ENCODE measurements around the gene IFT88.

IFT88 gene

DNA sequence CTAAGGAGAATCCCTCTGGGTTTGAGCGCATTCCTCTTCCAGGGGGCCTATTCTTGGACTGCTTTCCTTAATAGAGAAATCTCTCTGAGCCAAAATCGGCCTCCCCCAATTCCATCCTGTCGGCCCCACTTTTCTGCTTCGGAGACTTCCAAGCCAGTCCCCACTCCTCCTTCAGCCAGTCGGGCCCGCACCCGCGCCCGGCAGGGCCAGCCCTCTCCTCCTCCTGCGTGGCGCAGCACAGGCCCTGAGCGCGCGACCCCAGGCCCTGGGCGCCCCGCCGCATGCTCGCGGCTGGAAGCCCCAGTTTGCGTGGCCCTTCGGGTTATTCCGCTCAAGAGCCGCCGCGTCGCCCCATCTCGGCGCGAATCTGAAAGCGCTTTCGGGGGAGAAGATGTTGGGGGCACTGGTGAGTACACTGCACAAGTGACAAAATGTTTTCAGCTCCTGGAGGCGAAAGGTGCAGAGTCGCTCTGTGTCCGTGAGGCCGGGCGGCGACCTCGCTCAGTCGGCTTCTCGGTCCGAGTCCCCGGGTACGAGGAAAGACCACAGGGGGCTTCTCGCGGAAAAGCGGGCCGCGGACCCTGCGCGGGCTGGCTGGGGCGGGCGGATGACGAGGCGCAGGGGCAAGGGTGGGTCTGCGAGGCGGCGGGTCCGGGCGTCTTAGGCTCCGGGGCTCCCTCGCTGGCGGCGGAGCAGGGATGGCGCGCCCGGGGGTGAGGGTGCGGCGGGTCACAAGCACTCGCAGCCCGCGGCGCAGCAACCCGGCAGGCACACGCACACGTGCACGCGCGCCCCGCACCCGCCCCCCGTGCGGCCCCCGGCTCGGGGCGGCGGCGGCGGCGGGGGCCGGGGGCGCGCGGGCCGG, 136.2 kb downstream of the IFT88 start, which contains the start of gene IL17D:
TSS of gene IL17D (plus strand) at position 785 of the 865 bp plus-strand sequence. CDS start 303 bp downstream, outside the sequence.
- Mint-ChIP-seq H3K27ac (peak within 1 kb of the TSS; percentile 91), H3K36me3 (no peaks in the 10 kb centered on the region), H3K9me3 (ENCODE audit: low read depth) (no peaks in the 10 kb centered on the region), H3K4me1 (ENCODE audit: low read depth) (peaks cover 15% of the 10 kb centered on the region), H3K4me3 (peak within 1 kb of the TSS; percentile 93), H3K27me3 (peaks cover 9% of the 10 kb centered on the region)

DNA sequence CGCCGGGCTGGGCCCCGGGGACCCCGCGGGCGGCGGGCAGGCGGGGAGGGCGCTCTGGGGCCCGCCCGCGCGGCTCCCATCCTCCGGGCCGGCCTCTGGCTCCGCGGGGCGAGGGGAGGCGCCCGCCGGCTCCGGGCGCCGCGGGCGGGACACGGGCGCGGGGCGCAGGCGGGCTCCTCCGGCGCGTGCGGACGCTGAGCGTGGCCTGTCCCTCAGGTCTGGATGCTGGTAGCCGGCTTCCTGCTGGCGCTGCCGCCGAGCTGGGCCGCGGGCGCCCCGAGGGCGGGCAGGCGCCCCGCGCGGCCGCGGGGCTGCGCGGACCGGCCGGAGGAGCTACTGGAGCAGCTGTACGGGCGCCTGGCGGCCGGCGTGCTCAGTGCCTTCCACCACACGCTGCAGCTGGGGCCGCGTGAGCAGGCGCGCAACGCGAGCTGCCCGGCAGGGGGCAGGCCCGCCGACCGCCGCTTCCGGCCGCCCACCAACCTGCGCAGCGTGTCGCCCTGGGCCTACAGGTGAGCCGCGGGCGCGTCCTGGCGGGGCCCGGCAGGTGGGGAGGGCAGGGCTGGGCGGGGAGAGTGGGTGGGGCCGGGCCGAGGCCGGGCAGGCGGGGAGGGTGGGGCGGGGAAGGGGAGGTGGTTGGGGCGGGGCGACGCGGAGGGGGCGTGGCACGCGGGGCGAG, 137.0 kb downstream of the IFT88 start:
- H3K4me3 Mint-ChIP-seq: no peak overlapping the region
- H3K4me1 Mint-ChIP-seq (ENCODE audit: low read depth): peaks cover 15% of the 10 kb centered on the region
- peaks cover 9% of the 10 kb centered on the region for H3K27me3 Mint-ChIP-seq
- H3K27ac Mint-ChIP-seq: no peak overlapping the region
- no peaks in the 10 kb centered on the region for H3K36me3 Mint-ChIP-seq
- H3K9me3 Mint-ChIP-seq (ENCODE audit: low read depth): no peaks in the 10 kb centered on the region

DNA sequence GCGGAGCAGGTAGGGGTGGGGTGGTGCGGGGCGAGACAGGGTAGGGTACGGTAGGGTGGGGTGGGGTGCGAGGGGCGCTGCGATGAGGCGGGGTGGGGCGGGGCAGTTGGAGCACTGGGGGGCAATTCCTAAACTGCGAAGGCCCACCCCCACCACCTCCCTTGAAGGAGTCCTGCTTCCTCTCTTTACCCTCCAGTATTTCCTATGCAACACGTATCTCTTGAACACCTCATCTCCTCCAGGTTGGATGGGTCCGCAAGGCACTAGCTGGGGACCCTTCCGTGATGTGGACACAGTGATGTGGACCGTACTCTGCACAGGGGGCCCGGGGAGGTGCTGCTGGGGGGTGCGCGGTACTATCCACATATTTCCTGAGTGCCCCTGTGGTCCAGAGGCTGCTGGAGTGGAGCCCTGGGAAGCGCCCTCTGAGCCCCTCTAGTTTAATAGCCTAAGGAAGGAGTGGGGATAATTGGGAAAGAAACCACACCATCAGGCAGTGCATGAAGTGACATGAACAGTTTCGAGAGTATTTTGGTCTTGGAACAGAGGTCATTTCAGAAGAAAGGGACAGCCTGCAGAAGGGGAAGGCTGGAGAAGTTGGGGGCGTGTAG, 137.6 kb downstream of the IFT88 start:
- H3K36me3 Mint-ChIP-seq: no peaks in the 10 kb centered on the region
- no peaks in the 10 kb centered on the region for H3K9me3 Mint-ChIP-seq (ENCODE audit: low read depth)
- H3K27ac Mint-ChIP-seq: no peak overlapping the region
- peak overlapping the region; percentile 72 for H3K4me3 Mint-ChIP-seq
- peaks cover 15% of the 10 kb centered on the region for H3K4me1 Mint-ChIP-seq (ENCODE audit: low read depth)
- peaks cover 8% of the 10 kb centered on the region for H3K27me3 Mint-ChIP-seq

DNA sequence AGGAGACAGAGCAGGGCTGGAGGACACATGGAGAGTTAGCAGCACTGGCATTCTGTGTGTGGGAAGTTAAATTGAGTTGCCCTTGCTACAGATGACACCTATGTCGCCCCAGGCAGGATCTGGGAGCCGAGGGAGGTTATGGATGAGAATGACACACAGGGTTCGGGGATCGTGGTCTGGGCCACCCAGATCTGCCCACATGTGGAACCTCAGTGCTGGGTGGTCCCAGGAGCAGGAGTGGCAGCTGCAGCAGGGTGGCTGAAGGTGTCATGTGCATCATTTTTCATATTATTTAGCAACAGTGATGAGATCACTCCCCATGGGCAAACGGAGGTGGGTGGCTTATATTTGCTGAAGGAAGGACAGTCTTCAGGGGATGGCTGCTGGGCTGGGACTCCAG, 139.7 kb downstream of the IFT88 start:
- Mint-ChIP-seq H3K36me3 (no peaks in the 10 kb centered on the region), H3K4me3 (no peak overlapping the region), H3K27ac (no peak overlapping the region)

DNA sequence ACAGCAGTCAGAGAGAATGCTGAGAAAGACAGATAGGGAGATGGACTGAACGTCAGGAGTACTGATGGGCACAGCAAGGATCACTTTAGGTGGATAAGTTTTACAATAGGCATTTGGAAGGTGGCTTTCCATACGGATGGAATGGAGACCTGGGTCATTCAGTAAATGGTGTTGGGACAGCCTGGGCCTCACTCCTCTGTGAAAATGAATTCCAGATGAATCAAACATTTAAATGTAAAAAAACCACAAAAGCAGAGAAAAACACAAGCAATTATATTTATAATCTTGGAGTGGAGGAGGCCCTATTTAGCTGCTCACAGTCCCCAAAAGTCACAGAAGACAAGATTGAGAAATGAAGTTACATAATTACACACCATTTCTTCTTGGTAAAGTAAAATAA, 141.3 kb downstream of the IFT88 start:
- peaks cover 4% of the 10 kb centered on the region for H3K4me1 Mint-ChIP-seq (ENCODE audit: low read depth)
- H3K4me3 Mint-ChIP-seq: no peak overlapping the region
- H3K27me3 Mint-ChIP-seq: peaks cover 1% of the 10 kb centered on the region
- no peaks in the 10 kb centered on the region for H3K36me3 Mint-ChIP-seq
- no peaks in the 10 kb centered on the region for H3K9me3 Mint-ChIP-seq (ENCODE audit: low read depth)
- peak overlapping the region; percentile 34 for H3K27ac Mint-ChIP-seq

More for the DNA sequence above, 139.7 kb downstream of the IFT88 start:
- H3K27me3 Mint-ChIP-seq: no peaks in the 10 kb centered on the region
- peaks cover 11% of the 10 kb centered on the region for H3K4me1 Mint-ChIP-seq (ENCODE audit: low read depth)
- no peaks in the 10 kb centered on the region for H3K9me3 Mint-ChIP-seq (ENCODE audit: low read depth)

DNA sequence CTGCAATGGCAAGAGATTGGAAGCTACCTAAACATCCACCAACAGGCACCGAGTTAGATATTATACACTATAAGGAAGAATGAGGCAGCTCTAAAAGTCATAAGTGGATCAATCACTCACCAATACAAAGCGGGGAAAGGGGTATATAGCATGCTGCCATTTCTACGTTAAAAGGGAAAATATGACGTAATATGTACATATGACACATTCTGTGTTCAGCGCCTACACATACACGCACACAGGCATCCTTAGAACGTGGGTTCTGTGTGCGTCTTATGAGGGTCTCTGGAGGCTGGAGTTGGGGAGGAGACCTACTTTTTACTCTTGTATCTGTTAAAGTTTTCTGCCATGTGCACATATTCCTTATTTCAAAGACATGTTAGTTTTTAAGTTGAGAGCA, 142.4 kb downstream of the IFT88 start:
- H3K27me3 Mint-ChIP-seq: peaks cover 1% of the 10 kb centered on the region
- peaks cover 6% of the 10 kb centered on the region for H3K4me1 Mint-ChIP-seq (ENCODE audit: low read depth)
- no peak overlapping the region for H3K27ac Mint-ChIP-seq

DNA sequence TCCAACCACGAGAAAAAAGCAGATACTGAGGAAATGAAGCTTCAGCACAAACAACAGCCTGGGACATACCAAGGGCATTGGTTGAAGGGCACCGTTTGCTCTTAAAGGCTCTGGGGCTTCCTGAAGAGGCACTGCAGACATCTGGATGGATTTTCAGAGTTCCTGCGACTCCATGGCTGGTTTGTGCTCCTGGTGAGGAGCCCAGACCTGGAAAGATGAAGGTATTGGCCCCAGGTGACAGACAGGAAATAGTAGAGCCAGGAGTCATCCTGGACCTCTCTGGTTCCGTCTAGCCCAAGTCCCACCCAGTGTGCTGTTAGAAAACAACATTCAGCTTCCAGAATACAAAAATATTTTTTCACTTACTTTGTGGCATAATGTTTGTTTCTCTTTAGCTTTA, 142.8 kb downstream of the IFT88 start:
- peaks cover 6% of the 10 kb centered on the region for H3K4me1 Mint-ChIP-seq (ENCODE audit: low read depth)
- H3K27me3 Mint-ChIP-seq: peaks cover 1% of the 10 kb centered on the region
- no peaks in the 10 kb centered on the region for H3K36me3 Mint-ChIP-seq
- no peak overlapping the region for H3K4me3 Mint-ChIP-seq
- H3K9me3 Mint-ChIP-seq (ENCODE audit: low read depth): no peaks in the 10 kb centered on the region
- H3K27ac Mint-ChIP-seq: no peak overlapping the region

More for the DNA sequence above, 142.4 kb downstream of the IFT88 start:
- no peak overlapping the region for H3K4me3 Mint-ChIP-seq
- H3K9me3 Mint-ChIP-seq (ENCODE audit: low read depth): no peaks in the 10 kb centered on the region
- no peaks in the 10 kb centered on the region for H3K36me3 Mint-ChIP-seq

DNA sequence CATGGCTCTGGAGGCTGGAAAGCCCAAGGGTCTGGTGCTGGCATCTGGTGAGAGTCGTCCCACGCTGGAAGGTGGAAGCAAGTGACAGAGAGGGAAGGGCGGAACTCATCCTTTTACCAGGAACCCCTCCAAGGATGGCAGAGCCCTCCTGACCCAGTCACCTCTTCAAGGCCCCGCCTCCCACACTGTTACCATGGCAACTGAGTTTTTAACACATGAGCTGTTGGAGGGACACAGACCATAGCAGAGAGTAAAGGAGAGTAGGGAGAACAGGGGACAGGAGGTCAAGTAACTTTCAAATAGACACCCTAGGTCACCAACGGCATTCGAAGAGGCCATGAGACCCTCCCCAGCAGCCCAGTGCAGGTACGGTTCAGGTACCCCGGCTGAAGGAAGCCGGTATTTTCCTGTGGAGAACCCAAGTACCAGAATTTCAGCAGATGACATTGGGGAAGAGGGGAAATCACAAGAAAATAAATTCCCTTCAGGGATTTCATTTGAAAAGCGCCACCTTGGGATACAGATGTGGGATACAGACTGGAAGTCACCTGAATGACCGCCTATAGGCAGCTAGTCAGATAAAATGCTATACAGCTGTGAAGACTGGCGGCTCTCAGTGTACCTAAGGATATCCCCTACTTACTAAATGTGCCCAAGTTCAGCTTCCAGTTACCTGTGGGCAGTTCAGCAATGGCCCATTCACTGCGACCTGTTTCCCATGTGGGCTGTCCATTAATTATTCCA, 144.5 kb downstream of the IFT88 start:
- Mint-ChIP-seq H3K27me3 (peaks cover 1% of the 10 kb centered on the region), H3K36me3 (no peaks in the 10 kb centered on the region), H3K27ac (no peak overlapping the region), H3K4me1 (ENCODE audit: low read depth) (peaks cover 6% of the 10 kb centered on the region), H3K9me3 (ENCODE audit: low read depth) (no peaks in the 10 kb centered on the region), H3K4me3 (no peak overlapping the region)

DNA sequence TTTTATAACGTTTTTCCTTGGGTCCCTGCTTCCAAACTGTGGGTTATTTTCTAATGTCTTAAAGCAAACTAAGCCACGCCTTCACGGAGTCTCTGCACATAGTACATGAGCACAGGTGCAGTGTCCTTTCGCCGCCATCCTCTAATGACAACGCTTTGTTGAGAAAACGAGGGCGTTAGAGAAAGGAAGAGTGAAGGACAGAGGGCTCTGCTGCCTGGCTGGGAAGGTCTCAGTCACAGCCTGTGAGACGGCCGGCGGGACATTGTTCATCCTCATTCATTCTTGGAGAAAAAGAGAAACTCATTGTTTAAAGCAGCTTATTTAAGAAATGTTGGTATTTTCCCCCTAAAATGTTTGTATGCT, 146.0 kb downstream of the IFT88 start:
- Mint-ChIP-seq H3K36me3 (no peaks in the 10 kb centered on the region), H3K4me3 (no peak overlapping the region), H3K9me3 (ENCODE audit: low read depth) (no peaks in the 10 kb centered on the region), H3K27ac (no peak overlapping the region), H3K4me1 (ENCODE audit: low read depth) (peaks cover 6% of the 10 kb centered on the region), H3K27me3 (peaks cover 1% of the 10 kb centered on the region)

DNA sequence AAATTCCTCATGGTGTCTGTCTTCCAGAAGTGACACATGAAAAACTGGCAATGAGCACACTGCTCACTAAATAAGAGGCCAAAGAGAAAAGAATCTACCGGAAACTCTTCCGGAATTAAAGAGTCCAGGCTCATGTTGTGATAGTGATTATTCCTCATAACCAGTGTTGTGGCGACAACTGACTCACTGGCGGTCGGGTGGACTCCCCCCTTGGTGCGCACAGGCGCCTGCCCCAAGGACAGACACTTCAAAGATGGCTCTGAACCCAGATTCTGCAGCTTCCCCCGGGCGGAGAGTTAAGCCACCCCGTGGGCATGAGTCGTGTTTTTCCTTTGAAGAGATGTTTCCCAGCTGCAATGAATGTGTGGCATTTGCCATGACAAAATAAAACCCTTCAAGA, 146.8 kb downstream of the IFT88 start:
- Mint-ChIP-seq H3K36me3 (no peaks in the 10 kb centered on the region), H3K9me3 (ENCODE audit: low read depth) (no peaks in the 10 kb centered on the region), H3K27me3 (peaks cover 1% of the 10 kb centered on the region), H3K4me1 (ENCODE audit: low read depth) (peaks cover 6% of the 10 kb centered on the region), H3K4me3 (no peak overlapping the region), H3K27ac (no peak overlapping the region)

DNA sequence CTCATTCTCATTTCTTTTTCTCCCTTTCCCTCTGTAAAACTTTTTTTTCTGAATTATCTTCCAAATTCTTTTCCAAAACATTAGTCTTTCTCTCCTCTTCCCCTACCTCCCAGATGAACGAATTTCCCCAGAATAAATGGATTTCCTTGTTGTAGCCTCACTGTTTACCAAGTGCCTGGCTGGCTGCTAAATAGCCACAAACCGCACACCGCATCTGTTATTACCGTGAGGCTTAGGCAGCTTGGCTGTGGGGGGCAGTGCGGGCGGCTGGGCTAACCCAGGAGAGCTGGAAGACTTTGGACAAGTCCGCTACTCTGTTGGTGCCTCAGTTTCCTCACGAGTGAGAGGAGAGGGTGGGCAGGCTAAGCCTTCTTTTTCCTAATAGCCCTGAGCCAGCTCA, 147.2 kb downstream of the IFT88 start:
- Mint-ChIP-seq H3K27ac (no peak overlapping the region), H3K9me3 (ENCODE audit: low read depth) (no peaks in the 10 kb centered on the region), H3K27me3 (peaks cover 1% of the 10 kb centered on the region), H3K4me1 (ENCODE audit: low read depth) (peaks cover 6% of the 10 kb centered on the region), H3K36me3 (no peaks in the 10 kb centered on the region), H3K4me3 (no peak overlapping the region)

DNA sequence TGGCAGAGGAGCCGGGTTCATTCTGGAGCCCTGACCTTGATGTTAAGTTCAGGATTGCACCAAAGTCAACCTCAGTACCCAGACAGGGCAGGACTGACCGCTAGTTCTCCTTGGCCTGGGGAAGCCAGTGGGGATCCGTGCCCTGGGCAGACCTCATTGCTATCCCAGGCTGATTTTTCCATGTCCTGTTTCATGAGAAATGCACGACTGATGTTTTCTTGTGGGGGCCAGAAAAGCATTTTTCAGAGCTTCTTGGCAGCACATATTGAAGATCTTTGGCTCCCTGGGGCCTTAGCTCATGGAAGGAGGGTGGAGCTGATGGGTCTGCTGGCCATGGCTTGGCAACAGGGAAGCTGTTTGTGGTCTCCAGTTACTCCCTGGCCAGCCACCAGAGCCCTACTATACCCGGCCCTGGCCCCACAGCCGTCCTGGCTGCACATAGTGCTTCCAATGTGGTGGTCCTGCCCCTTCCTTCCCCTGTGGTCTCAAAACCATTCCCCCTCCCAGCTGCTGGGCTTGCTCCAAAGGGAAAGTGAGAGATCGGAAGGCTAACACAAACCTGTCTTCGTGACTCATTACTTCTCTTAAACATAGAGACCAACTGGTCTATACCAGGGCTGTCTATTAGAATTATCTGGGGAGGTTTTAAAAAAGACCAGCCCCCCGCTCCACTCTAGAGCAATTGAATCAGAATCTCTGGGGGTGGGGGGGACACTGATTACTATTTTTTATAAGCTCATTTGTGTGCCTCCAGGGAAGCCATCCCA, 147.8 kb downstream of the IFT88 start:
- Mint-ChIP-seq H3K4me3 (no peak overlapping the region), H3K36me3 (no peaks in the 10 kb centered on the region), H3K27me3 (peaks cover 1% of the 10 kb centered on the region), H3K9me3 (ENCODE audit: low read depth) (no peaks in the 10 kb centered on the region), H3K4me1 (ENCODE audit: low read depth) (peaks cover 6% of the 10 kb centered on the region), H3K27ac (no peak overlapping the region)

DNA sequence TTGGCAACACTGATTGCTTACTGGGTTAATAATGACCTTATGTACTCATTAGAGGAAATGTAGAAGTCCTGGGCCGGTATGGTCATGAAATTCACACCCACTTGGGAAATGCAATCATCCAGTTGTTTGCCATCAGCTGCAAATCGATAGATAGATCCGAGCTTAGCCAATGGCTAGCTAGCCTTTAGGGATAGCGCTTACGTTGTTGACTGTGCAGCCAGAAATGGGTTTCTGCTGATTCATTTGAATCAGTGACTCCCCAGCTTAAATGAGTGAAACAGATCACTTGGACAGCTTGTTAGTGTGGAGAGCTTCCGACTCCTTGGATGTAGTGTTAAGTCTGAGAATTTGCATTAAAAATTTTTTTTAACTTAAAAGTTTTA, 148.4 kb downstream of the IFT88 start:
- H3K27ac Mint-ChIP-seq: no peak overlapping the region
- peaks cover 6% of the 10 kb centered on the region for H3K4me1 Mint-ChIP-seq (ENCODE audit: low read depth)
- H3K4me3 Mint-ChIP-seq: no peak overlapping the region
- H3K36me3 Mint-ChIP-seq: no peaks in the 10 kb centered on the region
- peaks cover 1% of the 10 kb centered on the region for H3K27me3 Mint-ChIP-seq
- no peaks in the 10 kb centered on the region for H3K9me3 Mint-ChIP-seq (ENCODE audit: low read depth)

DNA sequence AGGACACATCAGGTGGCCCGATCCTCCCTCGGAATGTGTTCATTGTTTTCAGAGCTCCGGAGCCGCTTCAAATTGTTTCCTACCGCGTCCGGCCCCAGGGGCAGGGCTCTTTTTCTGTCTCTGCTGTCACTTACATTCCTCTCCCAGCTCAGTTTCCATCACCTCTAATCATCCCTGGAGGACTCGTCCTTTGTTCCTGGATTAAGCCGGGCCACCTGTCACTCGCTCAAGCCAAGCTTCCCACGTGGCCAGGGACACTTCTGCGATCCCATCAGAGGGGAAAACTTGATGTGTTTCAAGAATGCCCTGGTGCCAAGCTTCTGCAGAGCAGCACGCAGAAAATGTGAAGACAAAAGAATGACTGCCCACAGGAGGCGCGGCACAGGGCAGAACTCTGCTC, 150.0 kb downstream of the IFT88 start:
- Mint-ChIP-seq H3K36me3 (no peaks in the 10 kb centered on the region), H3K4me1 (ENCODE audit: low read depth) (peaks cover 6% of the 10 kb centered on the region), H3K9me3 (ENCODE audit: low read depth) (no peaks in the 10 kb centered on the region), H3K4me3 (no peak overlapping the region), H3K27ac (no peak overlapping the region), H3K27me3 (peaks cover 1% of the 10 kb centered on the region)
